Activated CD8-positive, alpha-beta memory T cell treated with anti-CD3 and anti-CD28 coated beads for 36 hours (primary cell): ENCODE data around the gene TPCN2. TPM values are rescaled to one million over a fixed set of nuclear protein-coding genes. Genes with fewer than 3 reads are reported as not detected.
"Not testable (repeated sequence)": the region's sequence is repeated elsewhere in the genome, so short reads cannot be mapped to it uniquely, and the experiment has no call there.

ENCODE experiments used
- CTCF ChIA-PET: fragments of 350-600 bp; sonication (Branson Sonifier 250); formaldehyde crosslinking; loops from one replicate; lab custom pipeline; 2021; ENCODE audit warnings: antibody characterized with exemption; lab: Charles Lee
- POLR2A ChIA-PET: fragments of 350-600 bp; sonication (Branson Sonifier 250); formaldehyde crosslinking; loops from one replicate; lab custom pipeline; 2021; ENCODE audit warnings: antibody characterized with exemption; lab: Charles Lee
- total RNA-seq, 2 experiments: library from RNA; stranded (reverse); gene quantifications; one replicate each; pipeline ENCODE4 v1.2.3, GENCODE V29; 2021

Gene TPCN2
- total RNA-seq, 2 experiments from 2014 or later = 12.7 to 14.4 TPM

GRCh38 chr11:69131121-69131566, 82.4 kb downstream of the TPCN2 start:
- ChIA-PET CTCF (no interaction called here), POLR2A (no interaction called here)

GRCh38 chr11:69131644-69132300, 83.0 kb downstream of the TPCN2 start:
- POLR2A ChIA-PET = no interaction called here
- CTCF ChIA-PET = no interaction called here

- POLR2A ChIA-PET = no interaction called here
- CTCF ChIA-PET = no interaction called here
These were observed 83.6 kb downstream of the TPCN2 start for GRCh38 chr11:69132301-69132670.

- ChIA-PET POLR2A (no interaction called here), CTCF (no interaction called here)
These were observed 84.5 kb downstream of the TPCN2 start for GRCh38 chr11:69133251-69133650.

- POLR2A ChIA-PET, CTCF ChIA-PET: not testable (repeated sequence)
These were observed 85.5 kb downstream of the TPCN2 start for GRCh38 chr11:69134182-69134581.

GRCh38 chr11:69134957-69135356, 86.2 kb downstream of the TPCN2 start:
- ChIA-PET POLR2A (no interaction called here), CTCF (no interaction called here)

GRCh38 chr11:69135420-69136363, 87.0 kb downstream of the TPCN2 start:
- CTCF ChIA-PET = no interaction called here
- POLR2A ChIA-PET = no interaction called here

- ChIA-PET POLR2A (no interaction called here), CTCF (no interaction called here)
These were observed 87.7 kb downstream of the TPCN2 start for GRCh38 chr11:69136471-69136870.

- CTCF ChIA-PET = no interaction called here
- POLR2A ChIA-PET = no interaction called here
These were observed 88.6 kb downstream of the TPCN2 start for GRCh38 chr11:69137151-69137844.

- ChIA-PET CTCF (no interaction called here), POLR2A (no interaction called here)
These were observed 89.5 kb downstream of the TPCN2 start for GRCh38 chr11:69138265-69138664.

GRCh38 chr11:69140161-69140560, 91.4 kb downstream of the TPCN2 start:
- CTCF ChIA-PET, POLR2A ChIA-PET: not testable (repeated sequence)

GRCh38 chr11:69140635-69141034, 91.9 kb downstream of the TPCN2 start:
- ChIA-PET CTCF (no interaction called here), POLR2A (no interaction called here)

GRCh38 chr11:69141742-69142141, 93.0 kb downstream of the TPCN2 start:
- POLR2A ChIA-PET = no interaction called here
- CTCF ChIA-PET = no interaction called here

- CTCF ChIA-PET = no interaction called here
These were observed 94.2 kb downstream of the TPCN2 start for GRCh38 chr11:69142895-69143294.

GRCh38 chr11:69144316-69145049, 95.8 kb downstream of the TPCN2 start:
- CTCF ChIA-PET = interaction anchor here (0.6 to 1.1 kb wide), 2 partner anchors 12 to 499 kb away, joined by 3 read pairs; no protein-coding TSS in a partner anchor

More at GRCh38 chr11:69142895-69143294, 94.2 kb downstream of the TPCN2 start:
- POLR2A ChIA-PET = no interaction called here

GRCh38 chr11:69145050-69145380, 96.3 kb downstream of the TPCN2 start:
- ChIA-PET POLR2A (interaction anchor here (0.5 kb wide), 1 partner anchor 282 kb away, joined by 3 read pairs; no protein-coding TSS in a partner anchor), CTCF (interaction anchor here (0.6 kb wide), 1 partner anchor 12 kb away, joined by 3 read pairs; no protein-coding TSS in a partner anchor)

More at GRCh38 chr11:69144316-69145049, 95.8 kb downstream of the TPCN2 start:
- POLR2A ChIA-PET = no interaction called here

- ChIA-PET POLR2A (no interaction called here), CTCF (no interaction called here)
These were observed 99.6 kb downstream of the TPCN2 start for GRCh38 chr11:69148377-69148762.

GRCh38 chr11:69148806-69149205, 100.1 kb downstream of the TPCN2 start:
- POLR2A ChIA-PET = no interaction called here
- CTCF ChIA-PET = no interaction called here

GRCh38 chr11:69149338-69150045, 100.8 kb downstream of the TPCN2 start:
- CTCF ChIA-PET, POLR2A ChIA-PET: not testable (repeated sequence)
